PC-9 (cell line): ENCODE measurements around the gene LELP1. TPM values are rescaled to one million over a fixed set of nuclear protein-coding genes. Genes with fewer than 3 reads are reported as not detected.

ENCODE experiments used
- BruUV-seq: library from RNA; stranded (reverse); fragments of 400-500 nt; replicated peaks from 2 replicates; lab custom pipeline; 2021; lab: Mats Ljungman, UMichigan
- CTCF ChIA-PET: fragments of 300-600 bp; sonication (Branson Sonifier 250); formaldehyde crosslinking; loops from one replicate; lab custom pipeline; 2022; ENCODE audit warnings: antibody characterized with exemption; lab: Charles Lee
- POLR2A ChIA-PET: fragments of 300-600 bp; sonication (Branson Sonifier 250); formaldehyde crosslinking; loops from one replicate; lab custom pipeline; 2022; ENCODE audit warnings: antibody characterized with exemption; ENCODE audit not compliant: unreplicated experiment; lab: Charles Lee
- DNase-seq, 2 experiments: peaks; one replicate each; pipeline versions ENCODE4 v3.0.0 to v3.0.0-alpha.2; 2015 to 2022; ENCODE audit warnings: mixed read lengths in 1 of 2
- H2AFZ ChIP-seq: fragments of 200-600 bp; sonication (generic); 2 replicates; pipeline ENCODE4 v1.8.1; 2017; ENCODE audit warnings: antibody characterized with exemption
- H3F3A ChIP-seq: fragments of 200-600 bp; sonication (generic); 2 replicates; pipeline ENCODE4 v1.8.1; 2017; ENCODE audit warnings: antibody characterized with exemption, mild to moderate bottlenecking, low read depth; ENCODE audit not compliant: insufficient read depth
- H3K27ac ChIP-seq: fragments of 200-600 bp; sonication (generic); 2 replicates; pipeline ENCODE4 v1.6.1; 2016; ENCODE audit warnings: mixed run types
- H3K27me3 ChIP-seq: fragments of 200-600 bp; sonication (generic); 2 replicates; pipeline ENCODE4 v1.6.1; 2016; ENCODE audit warnings: low read depth, mixed run types; ENCODE audit not compliant: insufficient read depth
- H3K36me3 ChIP-seq: fragments of 200-600 bp; sonication (generic); 2 replicates; pipeline ENCODE4 v1.6.1; 2016; ENCODE audit warnings: low read depth, mixed run types
- H3K4me1 ChIP-seq: fragments of 200-600 bp; sonication (generic); replicated peaks from 2 replicates; pipeline ENCODE4 v1.6.1; 2016; ENCODE audit warnings: mixed run types; ENCODE audit not compliant: insufficient read depth
- H3K4me2 ChIP-seq: fragments of 200-600 bp; sonication (generic); 2 replicates; pipeline ENCODE4 v1.6.1; 2017; ENCODE audit warnings: mixed run types
- H3K4me3 ChIP-seq: fragments of 200-600 bp; sonication (generic); 2 replicates; pipeline ENCODE4 v1.6.1; 2016; ENCODE audit warnings: mixed run types
- H3K79me2 ChIP-seq: fragments of 200-600 bp; sonication (generic); 2 replicates; pipeline ENCODE4 v1.6.1; 2017; ENCODE audit warnings: low read depth, mixed run types
- H3K9me2 ChIP-seq: fragments of 200-600 bp; sonication (generic); 2 replicates; pipeline ENCODE4 v1.8.1; 2017; ENCODE audit warnings: mild to moderate bottlenecking; ENCODE audit not compliant: insufficient read depth
- H3K9me3 ChIP-seq: fragments of 200-600 bp; sonication (generic); 2 replicates; pipeline ENCODE4 v1.8.1; 2016; ENCODE audit warnings: low read depth; ENCODE audit not compliant: insufficient read depth
- H4K20me1 ChIP-seq: fragments of 200-600 bp; sonication (generic); 2 replicates; pipeline ENCODE4 v1.8.1; 2017; ENCODE audit not compliant: insufficient read depth
- CTCF ChIP-seq: fragments of 200-600 bp; sonication (generic); conservative IDR thresholded peaks from 2 replicates; pipeline ENCODE4 v1.6.1; 2017; ENCODE audit warnings: mixed run types, antibody characterized with exemption, mild to moderate bottlenecking, moderate library complexity
- EZH2 ChIP-seq: fragments of 200-600 bp; sonication (generic); IDR thresholded peaks from 2 replicates; pipeline ENCODE4 v1.8.0; 2017; ENCODE audit warnings: antibody characterized with exemption, low read depth
- intact Hi-C: fragments of 100-400 bp; cut with micrococcal nuclease; formaldehyde crosslinking; loops from one replicate; pipeline ENCODE4 v1.10.0; 2022; ENCODE audit not compliant: unreplicated experiment
- total RNA-seq: library from RNA; stranded (reverse); gene quantifications from 2 replicates; pipeline ENCODE4 v1.2.3, GENCODE V29; 2021

Gene LELP1
- total RNA-seq, 1 experiment from 2014 or later, result not detected

DNA sequence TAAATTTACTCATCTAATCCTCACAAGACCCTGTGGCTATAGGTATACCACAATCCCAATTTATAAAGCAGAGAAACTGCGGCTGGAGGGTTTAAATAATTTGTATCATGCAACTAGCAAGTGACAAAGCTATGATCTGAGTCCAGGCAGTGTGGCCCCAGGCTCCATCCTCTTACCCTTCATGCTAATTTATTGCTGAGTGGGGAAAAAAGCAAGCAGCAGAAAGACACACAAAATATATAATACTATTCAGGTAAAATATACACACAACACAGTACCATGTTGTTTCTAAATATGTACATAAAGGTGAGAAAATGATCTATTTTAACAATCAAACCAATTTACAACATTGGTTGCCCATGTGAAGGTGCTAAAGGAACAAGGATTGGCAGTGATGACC lies 38.9 kb downstream of the LELP1 start:
- TF ChIP-seq EZH2 (no peak), CTCF (no peak)
- H3K4me3 ChIP-seq, result no peak overlapping the region
- no TSS peak for BruUV-seq
- POLR2A ChIA-PET, result no interaction called here
- no peaks in the 10 kb centered on the region for H3F3A ChIP-seq
- peaks cover 15% of the 10 kb centered on the region for H3K27me3 ChIP-seq
- no peaks in the 10 kb centered on the region for H3K79me2 ChIP-seq
- CTCF ChIA-PET, result no interaction called here
- H2AFZ ChIP-seq, result no peak overlapping the region
- intact Hi-C loops, result no loop called here
- no peaks in the 10 kb centered on the region for H3K36me3 ChIP-seq
- H3K4me1 ChIP-seq, result no peaks in the 10 kb centered on the region
- H3K27ac ChIP-seq, result no peak overlapping the region
- H4K20me1 ChIP-seq, result no peaks in the 10 kb centered on the region
- no peaks in the 10 kb centered on the region; the same call in 1 of the 2 replicates for H3K9me2 ChIP-seq
- no peaks in the 10 kb centered on the region for H3K9me3 ChIP-seq
- no peak overlapping the region for H3K4me2 ChIP-seq
- DNase-seq, result no peak

- H3K36me3 ChIP-seq, result no peaks in the 10 kb centered on the region
- no TSS peak for BruUV-seq
- H3K4me2 ChIP-seq, result no peak overlapping the region
- intact Hi-C loops, result no loop called here
- ChIA-PET POLR2A (no interaction called here), CTCF (no interaction called here)
- no peak overlapping the region for H2AFZ ChIP-seq
- DNase-seq, result no peak
- no peaks in the 10 kb centered on the region for H3K4me1 ChIP-seq
- H4K20me1 ChIP-seq, result no peaks in the 10 kb centered on the region
- no peak for TF ChIP-seq EZH2
- TF ChIP-seq CTCF, result no peak
- H3K27me3 ChIP-seq, result peaks cover 27% of the 10 kb centered on the region
- H3K27ac ChIP-seq, result no peak overlapping the region
- no peaks in the 10 kb centered on the region for H3K9me2 ChIP-seq
- H3K4me3 ChIP-seq, result no peak overlapping the region
- H3K79me2 ChIP-seq, result no peaks in the 10 kb centered on the region
- H3K9me3 ChIP-seq, result no peaks in the 10 kb centered on the region
- H3F3A ChIP-seq, result no peaks in the 10 kb centered on the region
Measured at GRCh38 chr1:153245466-153245865, 42.2 kb downstream of the LELP1 start.

DNA sequence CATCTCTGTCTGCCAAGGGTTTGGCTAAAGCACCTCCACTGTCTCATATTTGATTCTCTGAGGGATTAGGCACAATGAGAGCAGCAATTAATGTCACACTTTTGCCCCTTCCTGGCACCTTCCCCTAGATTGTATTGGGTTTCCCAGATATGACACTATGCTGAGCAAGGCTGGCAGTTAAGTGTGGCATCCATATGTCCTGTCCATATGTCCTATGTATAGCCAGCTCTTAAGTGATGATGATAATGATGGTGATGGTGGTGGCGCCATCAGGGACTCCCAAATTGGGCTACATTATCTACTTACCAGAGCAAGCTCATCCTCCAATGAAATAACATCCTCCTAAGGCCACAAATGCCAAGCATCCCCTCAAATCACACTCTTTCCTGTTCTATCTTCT lies 42.8 kb downstream of the LELP1 start:
- Histone ChIP-seq H3K27ac (no peak overlapping the region), H3K27me3 (peaks cover 27% of the 10 kb centered on the region), H4K20me1 (no peaks in the 10 kb centered on the region), H3K36me3 (no peaks in the 10 kb centered on the region), H3K4me1 (no peaks in the 10 kb centered on the region), H2AFZ (no peak overlapping the region), H3K79me2 (no peaks in the 10 kb centered on the region), H3K4me3 (no peak overlapping the region), H3K9me2 (no peaks in the 10 kb centered on the region), H3K9me3 (no peaks in the 10 kb centered on the region), H3K4me2 (no peak overlapping the region), H3F3A (no peaks in the 10 kb centered on the region)
- ChIA-PET POLR2A (interaction anchor here (0.8 kb wide), 1 partner anchor 585 kb away, joined by 8 read pairs; no protein-coding TSS in a partner anchor), CTCF (no interaction called here)
- TF ChIP-seq CTCF (no peak), EZH2 (no peak)
- intact Hi-C loops, result no loop called here
- DNase-seq, result no peak
- no TSS peak for BruUV-seq
